ENCODE measurements around the gene CES2. TPM values are rescaled to one million over a fixed set of nuclear protein-coding genes. Genes with fewer than 3 reads are reported as not detected.
"Not testable (repeated sequence)": the region's sequence is repeated elsewhere in the genome, so short reads cannot be mapped to it uniquely, and the experiment has no call there.

Gene CES2
- total RNA-seq, 3 donors from 2014 or later: 180 to 566 (median 456) TPM

- DNase-seq (no peak), ATAC-seq (no peak)
- TF ChIP-seq CTCF (IDR thresholded peaks at IDR 0.05): no peak
- peaks cover 3% of the 10 kb centered on the region for H3K36me3 ChIP-seq (ENCODE audit: low read depth)
- H3K4me3 ChIP-seq: no peak overlapping the region
- peaks cover 5% of the 10 kb centered on the region for H3K4me1 ChIP-seq (ENCODE audit: low read depth)
- no peaks in the 10 kb centered on the region for H3K9me3 ChIP-seq
- intact Hi-C loops (cut with DNase I, micrococcal nuclease): loop anchor here in 1 of 2 donors (10.0 kb wide), 1 partner anchor 212 kb away; the partner anchor contains the start of gene MATCAP1
Observed at GRCh38 chr16:66972983-66973382, 37.7 kb downstream of the CES2 start.

- H3K36me3 ChIP-seq (ENCODE audit: low read depth): peaks cover 3% of the 10 kb centered on the region
- intact Hi-C loops (cut with DNase I, micrococcal nuclease): loop anchor here in 1 of 2 donors (10.0 kb wide), 1 partner anchor 211 kb away; the partner anchor contains the start of gene MATCAP1
- DNase-seq: no peak
- ATAC-seq: no peak
- peaks cover 5% of the 10 kb centered on the region for H3K4me1 ChIP-seq (ENCODE audit: low read depth)
- TF ChIP-seq CTCF (IDR thresholded peaks at IDR 0.05): no peak
- H3K4me3 ChIP-seq: no peak overlapping the region
- H3K9me3 ChIP-seq: no peaks in the 10 kb centered on the region
Observed at GRCh38 chr16:66973716-66974115, 38.4 kb downstream of the CES2 start.

GRCh38 chr16:66974156-66974931 lies 39.0 kb downstream of the CES2 start:
- not testable (repeated sequence) for DNase-seq; H3K36me3 ChIP-seq (ENCODE audit: low read depth); H3K9me3 ChIP-seq; H3K4me3 ChIP-seq; H3K4me1 ChIP-seq (ENCODE audit: low read depth); ATAC-seq
- intact Hi-C loops (cut with DNase I, micrococcal nuclease): loop anchor here in 1 of 2 donors (10.0 kb wide), 1 partner anchor 210 kb away; the partner anchor contains the start of gene MATCAP1

- H3K9me3 ChIP-seq; DNase-seq; H3K36me3 ChIP-seq (ENCODE audit: low read depth); H3K4me3 ChIP-seq; H3K4me1 ChIP-seq (ENCODE audit: low read depth); ATAC-seq: not testable (repeated sequence)
- intact Hi-C loops (cut with DNase I, micrococcal nuclease): loop anchor here in 1 of 2 donors (10.0 kb wide), 1 partner anchor 210 kb away; the partner anchor contains the start of gene MATCAP1
Observed at GRCh38 chr16:66974932-66975246, 39.6 kb downstream of the CES2 start.

GRCh38 chr16:66975302-66975893 lies 40.1 kb downstream of the CES2 start:
- no peak overlapping the region for H3K4me3 ChIP-seq
- no peak for TF ChIP-seq CTCF (IDR thresholded peaks at IDR 0.05)
- ATAC-seq (no peak), DNase-seq (no peak)
- peaks cover 3% of the 10 kb centered on the region for H3K36me3 ChIP-seq (ENCODE audit: low read depth)
- intact Hi-C loops (cut with DNase I, micrococcal nuclease): loop anchor here in 1 of 2 donors (10.0 kb wide), 1 partner anchor 209 kb away; the partner anchor contains the start of gene MATCAP1
- peaks cover 5% of the 10 kb centered on the region for H3K4me1 ChIP-seq (ENCODE audit: low read depth)
- no peaks in the 10 kb centered on the region for H3K9me3 ChIP-seq

- intact Hi-C loops (cut with DNase I, micrococcal nuclease): loop anchor here in 1 of 2 donors (10.0 kb wide), 1 partner anchor 208 kb away; the partner anchor contains the start of gene MATCAP1
Observed at GRCh38 chr16:66976746-66977145, 41.4 kb downstream of the CES2 start.

More at GRCh38 chr16:66976746-66977145, 41.4 kb downstream of the CES2 start:
- DNase-seq (peak in 1 of 3 donors; percentile 41), ATAC-seq (peak; percentile 41)
- Histone ChIP-seq H3K4me1 (ENCODE audit: low read depth) (peaks cover 5% of the 10 kb centered on the region), H3K4me3 (no peak overlapping the region), H3K36me3 (ENCODE audit: low read depth) (peaks cover 3% of the 10 kb centered on the region), H3K9me3 (no peaks in the 10 kb centered on the region)
- no peak for TF ChIP-seq CTCF (IDR thresholded peaks at IDR 0.05)

Data from mucosa of descending colon (tissue), 3 donors.